ENCODE data around the gene EIF2S1. TPM values are rescaled to one million over a fixed set of nuclear protein-coding genes. Genes with fewer than 3 reads are reported as not detected.

Gene EIF2S1
- polyA plus RNA-seq, 2 of the 4 experiments (the other 2 are of a cell fraction) = 385 to 393 TPM

GRCh38 chr14:67424539-67424938, 64.4 kb downstream of the EIF2S1 start:
- Histone ChIP-seq H3K27ac (no peak overlapping the region), H3K4me1 (peaks cover 9% of the 10 kb centered on the region), H3K9me3 (no peaks in the 10 kb centered on the region), H3K4me3 (no peak overlapping the region), H3K4me2 (no peak overlapping the region)
- ChIA-PET POLR2A (no interaction called here), CTCF (interaction anchor here (1.0 to 21.5 kb wide), 6 partner anchors 10 to 147 kb away, joined by 3 to 517 read pairs (median 34); partner anchors contain the start of gene PLEK2)
- 55% methylated on average over 3 of the region's 3 CpGs for WGBS (ENCODE audit: missing lambda C conversion rate)
- DNase-seq (ENCODE audit: low read depth in 1 of 2, low spot score in 1 of 2) = no peak
- no peak for ATAC-seq
- TF ChIP-seq REST (IDR thresholded peaks at IDR 0.05) (no peak), HES2 (IDR thresholded peaks at IDR 0.05) (no peak), POLR2AphosphoS2 (conservative IDR thresholded peaks at IDR 0.05; ENCODE audit: low read length) (no peak), RFX5 (IDR thresholded peaks at IDR 0.05) (no peak), MAX (IDR thresholded peaks at IDR 0.05) (no peak), MAFK (IDR thresholded peaks at IDR 0.05; ENCODE audit: partially characterized antibody) (no peak), PHF8 (IDR thresholded peaks at IDR 0.05; ENCODE audit: borderline replicate concordance, low read depth) (no peak), HDAC2 (IDR thresholded peaks at IDR 0.05) (no peak), JUNB (IDR thresholded peaks at IDR 0.05) (no peak), ATOH8 (CRISPR knock-in tag; IDR thresholded peaks at IDR 0.05; ENCODE audit: low read depth) (no peak)
- no peak for FAIRE-seq

- CTCF ChIA-PET = interaction anchor here (1.0 to 21.5 kb wide), 7 partner anchors 11 to 278 kb away, joined by 3 to 517 read pairs (median 39); partner anchors contain the start of genes PLEK2, PLEKHH1 and RDH12
- WGBS (ENCODE audit: missing lambda C conversion rate) = 40% methylated on average over 4 of the region's 4 CpGs
- Histone ChIP-seq H3K4me2 (no peak overlapping the region), H3K4me1 (peaks cover 9% of the 10 kb centered on the region), H3K27ac (no peak overlapping the region), H3K4me3 (no peak overlapping the region), H3K9me3 (no peaks in the 10 kb centered on the region)
- no peak for FAIRE-seq
- no peak for TF ChIP-seq BCL3 (IDR thresholded peaks at IDR 0.05)
- TF ChIP-seq MAZ (IDR thresholded peaks at IDR 0.05; ENCODE audit: borderline replicate concordance, low read depth, low read length) = no peak
- TF ChIP-seq RARB (CRISPR knock-in tag; IDR thresholded peaks at IDR 0.05) = no peak
- no peak for TF ChIP-seq POLR2A (IDR thresholded peaks at IDR 0.05; ENCODE audit: low read length)
- TF ChIP-seq FOSL2 (IDR thresholded peaks at IDR 0.05) = no peak
- no peak for TF ChIP-seq FOSL2 (CRISPR knock-in tag; IDR thresholded peaks at IDR 0.05)
- TF ChIP-seq PHF8 (IDR thresholded peaks at IDR 0.05; ENCODE audit: borderline replicate concordance, low read depth) = no peak
- TF ChIP-seq ELK1 (IDR thresholded peaks at IDR 0.05; ENCODE audit: low read depth, low read length) = no peak
- no peak for TF ChIP-seq RAD21 (conservative IDR thresholded peaks at IDR 0.05 in 1 of 2, IDR thresholded peaks at IDR 0.05 in 1 of 2)
- TF ChIP-seq ATOH8 (CRISPR knock-in tag; IDR thresholded peaks at IDR 0.05; ENCODE audit: low read depth) = no peak
- no peak for DNase-seq (ENCODE audit: low read depth in 1 of 2, low spot score in 1 of 2)
- POLR2A ChIA-PET = no interaction called here
- ATAC-seq = no peak
Measured at GRCh38 chr14:67425608-67426007, 65.5 kb downstream of the EIF2S1 start.

All from A549 (cell line).